ENCODE data around the gene CLDN22.

Gene CLDN22

DNA sequence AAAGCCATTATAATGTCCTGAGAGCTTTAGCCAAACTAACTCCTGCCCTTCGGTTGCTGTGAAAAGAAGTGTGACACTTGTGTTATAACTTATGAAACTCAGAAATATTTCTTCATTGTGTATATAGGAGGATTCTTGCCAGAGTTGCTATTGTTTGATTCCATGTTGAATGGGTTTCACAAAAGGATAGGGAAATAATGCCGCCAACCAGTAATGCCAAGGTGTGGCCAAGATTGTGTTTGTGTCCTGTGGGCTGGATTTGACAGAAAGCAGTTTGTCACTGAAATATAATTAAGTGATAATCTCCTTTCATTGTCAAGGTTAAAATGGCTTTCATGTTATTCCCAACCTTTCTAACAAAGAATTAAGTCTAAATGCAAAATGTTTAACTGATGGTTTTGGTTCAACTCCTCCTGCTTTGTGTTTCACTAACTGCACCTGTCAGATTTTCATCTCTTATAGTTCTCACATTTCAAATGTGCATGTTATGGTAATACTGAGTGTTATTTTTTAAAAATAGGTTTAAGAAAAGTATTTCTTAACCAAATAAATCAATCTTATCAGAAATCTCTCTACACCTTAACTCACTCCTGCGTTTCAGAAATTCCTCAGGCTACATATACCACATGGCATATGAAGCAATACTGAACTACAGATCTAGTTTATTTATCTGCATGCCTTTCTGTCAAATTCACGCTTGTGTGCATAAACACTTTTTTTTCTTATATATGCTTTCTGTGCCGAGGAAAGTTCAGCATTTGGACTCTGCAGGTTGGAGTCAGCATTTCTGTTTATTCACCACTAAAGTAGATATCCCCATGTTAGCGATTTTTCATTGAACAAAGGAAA is at the start of gene CLDN22:
Gene CLDN22, minus strand, starts transcription at position 66 of the 849 bp plus-strand sequence. Its CDS starts 58 bp downstream, at position 8.
- H3K4me3 ChIP-seq (ENCODE audit: low read depth, low read length): no peak within 1 kb of the TSS
- TF ChIP-seq, protein P1, sequence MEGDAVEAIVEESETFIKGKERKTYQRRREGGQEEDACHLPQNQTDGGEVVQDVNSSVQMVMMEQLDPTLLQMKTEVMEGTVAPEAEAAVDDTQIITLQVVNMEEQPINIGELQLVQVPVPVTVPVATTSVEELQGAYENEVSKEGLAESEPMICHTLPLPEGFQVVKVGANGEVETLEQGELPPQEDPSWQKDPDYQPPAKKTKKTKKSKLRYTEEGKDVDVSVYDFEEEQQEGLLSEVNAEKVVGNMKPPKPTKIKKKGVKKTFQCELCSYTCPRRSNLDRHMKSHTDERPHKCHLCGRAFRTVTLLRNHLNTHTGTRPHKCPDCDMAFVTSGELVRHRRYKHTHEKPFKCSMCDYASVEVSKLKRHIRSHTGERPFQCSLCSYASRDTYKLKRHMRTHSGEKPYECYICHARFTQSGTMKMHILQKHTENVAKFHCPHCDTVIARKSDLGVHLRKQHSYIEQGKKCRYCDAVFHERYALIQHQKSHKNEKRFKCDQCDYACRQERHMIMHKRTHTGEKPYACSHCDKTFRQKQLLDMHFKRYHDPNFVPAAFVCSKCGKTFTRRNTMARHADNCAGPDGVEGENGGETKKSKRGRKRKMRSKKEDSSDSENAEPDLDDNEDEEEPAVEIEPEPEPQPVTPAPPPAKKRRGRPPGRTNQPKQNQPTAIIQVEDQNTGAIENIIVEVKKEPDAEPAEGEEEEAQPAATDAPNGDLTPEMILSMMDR (IDR thresholded peaks at IDR 0.05; ENCODE audit: control insufficient read depth, extremely low read depth, insufficient read depth): no peak
- DNase-seq (ENCODE audit: low read depth): no peak

DNA sequence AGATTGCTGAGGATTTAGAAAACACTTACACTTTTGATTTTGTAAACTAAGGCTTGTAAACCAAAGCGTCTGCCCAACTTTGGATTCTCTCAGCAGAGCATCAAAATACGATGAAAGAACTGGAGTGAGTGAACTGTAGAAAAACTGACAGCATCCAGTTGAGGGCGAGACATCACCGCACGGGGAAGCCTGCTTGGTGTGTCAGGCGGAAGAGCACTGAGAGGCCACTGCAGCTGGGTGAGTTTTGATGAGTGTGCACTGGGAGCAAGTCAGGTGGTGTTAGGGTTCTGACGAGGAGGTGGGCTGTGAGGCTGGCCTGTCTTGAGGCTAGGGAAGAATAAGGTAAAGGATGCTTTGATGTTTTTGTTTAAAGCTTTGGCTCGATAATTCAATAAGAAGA is 49.0 kb upstream of the CLDN22 start:
- TF ChIP-seq, protein P1 (IDR thresholded peaks at IDR 0.05; ENCODE audit: control insufficient read depth, extremely low read depth, insufficient read depth): no peak

DNA sequence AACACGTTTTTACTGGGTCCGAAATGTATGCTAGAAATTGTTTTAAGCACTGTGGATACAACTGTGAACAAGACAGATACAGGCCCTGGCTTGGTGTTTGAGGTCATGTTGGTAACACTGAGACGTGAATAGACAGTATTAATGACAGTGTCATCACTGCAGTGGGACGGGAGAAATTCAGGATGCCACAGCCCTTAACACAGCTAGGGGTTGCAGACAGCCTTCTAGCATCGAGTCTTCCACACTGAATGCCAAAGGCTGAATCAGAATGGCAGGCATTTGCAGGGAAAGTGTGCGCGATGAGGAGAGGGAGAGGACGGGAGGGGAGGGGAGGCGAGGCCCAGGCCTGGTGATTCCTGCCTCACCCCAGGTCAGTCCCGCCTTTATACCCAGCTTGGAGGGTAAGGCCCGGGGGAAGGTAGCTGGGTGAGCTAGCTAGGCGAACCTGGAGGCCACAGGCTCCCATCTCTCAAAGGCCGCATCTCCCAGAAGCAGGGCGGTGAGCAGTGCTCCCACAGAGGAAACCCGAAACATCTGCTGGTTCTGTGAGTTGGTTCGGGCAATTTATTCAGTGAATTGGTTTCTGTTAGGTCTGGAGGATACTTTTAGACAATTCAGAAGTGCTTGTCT is 46.2 kb upstream of the CLDN22 start:
- no peak overlapping the region for H3K4me3 ChIP-seq (ENCODE audit: low read depth, low read length)
- TF ChIP-seq, protein P1 (IDR thresholded peaks at IDR 0.05; ENCODE audit: control insufficient read depth, extremely low read depth, insufficient read depth): no peak
- DNase-seq (ENCODE audit: low read depth): no peak

More for the DNA sequence above, 49.0 kb upstream of the CLDN22 start:
- H3K4me3 ChIP-seq (ENCODE audit: low read depth, low read length): no peak overlapping the region
- no peak for DNase-seq (ENCODE audit: low read depth)

DNA sequence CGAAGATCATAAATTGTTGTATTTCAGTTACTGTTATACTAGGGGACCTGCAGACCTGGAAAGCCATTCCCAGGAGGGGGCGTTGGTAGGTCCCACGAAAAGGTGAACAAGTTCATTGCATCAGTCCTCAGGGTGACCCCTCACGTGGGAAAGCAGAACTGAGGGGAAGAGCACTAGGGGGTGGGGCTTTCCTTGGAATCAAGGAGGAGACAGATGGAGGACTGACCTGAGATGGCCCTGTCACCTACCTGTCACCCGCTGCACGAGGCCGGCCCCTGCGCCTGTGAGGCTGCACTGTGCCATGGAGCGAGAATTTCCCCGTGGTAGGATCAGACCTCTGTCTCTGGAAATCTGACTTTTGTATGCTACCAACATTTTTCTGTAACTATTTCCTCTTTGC is 43.9 kb upstream of the CLDN22 start:
- TF ChIP-seq, protein P1 (IDR thresholded peaks at IDR 0.05; ENCODE audit: control insufficient read depth, extremely low read depth, insufficient read depth): no peak
- H3K4me3 ChIP-seq (ENCODE audit: low read depth, low read length): no peak overlapping the region
- no peak for DNase-seq (ENCODE audit: low read depth)

DNA sequence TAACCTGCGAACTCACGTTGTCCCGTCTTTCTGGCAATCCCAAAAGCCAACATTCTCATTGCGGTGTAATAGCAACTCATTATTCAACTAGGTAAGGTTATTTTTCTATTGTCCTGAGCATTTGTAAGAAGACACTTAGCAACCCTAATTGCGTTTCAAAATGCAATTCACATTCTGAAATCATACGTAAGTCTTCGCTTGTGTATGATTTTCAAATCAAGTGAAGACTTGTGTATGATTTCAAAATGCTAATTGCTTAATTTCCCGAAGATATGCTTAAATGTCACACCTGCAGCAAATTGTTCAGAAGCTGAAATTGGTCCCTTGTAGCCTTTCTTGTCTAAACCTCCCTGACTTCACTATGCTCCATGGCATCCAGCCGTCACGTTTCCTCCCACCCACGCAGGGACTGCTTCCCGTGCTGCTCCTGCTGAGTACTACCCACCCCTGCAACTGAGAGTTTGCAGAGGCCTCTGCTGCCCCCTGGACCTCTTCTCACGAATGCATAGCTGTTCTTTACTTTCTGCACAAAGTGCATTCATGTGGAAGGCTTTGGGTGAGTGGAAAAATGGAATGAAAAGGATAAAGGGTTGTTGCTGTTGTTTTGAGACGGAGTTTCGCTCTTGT is 43.0 kb upstream of the CLDN22 start:
- H3K4me3 ChIP-seq (ENCODE audit: low read depth, low read length): no peak overlapping the region
- TF ChIP-seq, protein P1 (IDR thresholded peaks at IDR 0.05; ENCODE audit: control insufficient read depth, extremely low read depth, insufficient read depth): no peak
- no peak for DNase-seq (ENCODE audit: low read depth)

DNA sequence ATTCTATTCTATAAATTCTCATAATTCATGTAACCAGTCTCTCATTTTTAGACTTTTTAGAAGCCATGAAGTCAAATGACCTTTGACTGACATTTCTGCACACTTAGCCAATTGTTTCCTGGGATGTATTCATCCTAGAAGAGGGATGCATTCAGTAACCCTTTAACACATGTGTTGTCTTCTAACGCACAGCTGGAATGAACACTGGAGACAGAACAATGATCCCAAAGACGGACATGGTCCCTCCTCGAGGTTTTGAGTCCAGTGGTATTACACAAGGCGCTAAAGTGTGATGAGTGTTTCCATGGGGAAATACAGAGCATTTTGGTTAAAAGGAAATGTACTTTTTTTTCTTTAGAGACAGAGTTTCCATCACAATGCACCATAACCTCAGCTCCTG is 42.0 kb upstream of the CLDN22 start:
- no peak for DNase-seq (ENCODE audit: low read depth)
- H3K4me3 ChIP-seq (ENCODE audit: low read depth, low read length): no peak overlapping the region
- TF ChIP-seq, protein P1 (IDR thresholded peaks at IDR 0.05; ENCODE audit: control insufficient read depth, extremely low read depth, insufficient read depth): no peak

All from LNCaP clone FGC (cell line).